Fibroblast of lung (primary cell): ENCODE measurements around the gene BRINP3. TPM values are rescaled to one million over a fixed set of nuclear protein-coding genes. Genes with fewer than 3 reads are reported as not detected.

ENCODE experiments used
- DNase-seq, 2 donors: peaks; one replicate each; pipeline versions ENCODE4 v3.0.0 to v3.0.0-alpha.2; 2010; ENCODE audit warnings: low read depth in 2 of 2
- H2AFZ ChIP-seq: 2 replicates; pipeline ENCODE4 v1.5.1; 2012; ENCODE audit warnings: low read length, control low read depth, inconsistent platforms
- H3K27ac ChIP-seq: 2 replicates; pipeline ENCODE4 v1.5.1; 2011; ENCODE audit warnings: low read length, control low read depth; ENCODE audit not compliant: insufficient read depth
- H3K27me3 ChIP-seq: 2 replicates; pipeline ENCODE4 v1.5.1; 2011; ENCODE audit warnings: mild to moderate bottlenecking, low read length; ENCODE audit not compliant: control insufficient read depth, insufficient read depth
- H3K36me3 ChIP-seq: 2 replicates; pipeline ENCODE4 v1.5.1; 2011; ENCODE audit warnings: low read length; ENCODE audit not compliant: control insufficient read depth, insufficient read depth
- H3K4me1 ChIP-seq: 2 replicates; pipeline ENCODE4 v1.5.1; 2011; ENCODE audit warnings: low read length; ENCODE audit not compliant: control insufficient read depth, insufficient read depth; ENCODE audit errors: extremely low read depth
- H3K4me2 ChIP-seq: 2 replicates; pipeline ENCODE4 v1.5.1; 2011; ENCODE audit warnings: low read length, control low read depth; ENCODE audit not compliant: insufficient read depth; ENCODE audit errors: extremely low read depth
- H3K4me3 ChIP-seq, 4 experiments: fragments of 200-600 bp in 1 of 4; sonication (generic) in 1 of 4; replicated peaks in 1 of 4; 2 replicates each; pipeline ENCODE4 v1.5.1; 2011 to 2016; ENCODE audit warnings: low read length in 4 of 4, low read depth in 3 of 4, mild to moderate bottlenecking in 3 of 4, control low read depth in 2 of 4, inconsistent platforms in 1 of 4, mixed read lengths in 1 of 4; ENCODE audit not compliant: insufficient read depth in 1 of 4; ENCODE audit errors: control extremely low read depth in 1 of 4
- H3K79me2 ChIP-seq: 2 replicates; pipeline ENCODE4 v1.5.1; 2012; ENCODE audit warnings: mild to moderate bottlenecking, low read length, inconsistent platforms; ENCODE audit not compliant: control insufficient read depth, insufficient read depth
- H3K9ac ChIP-seq: 2 replicates; pipeline ENCODE4 v1.5.1; 2011; ENCODE audit warnings: mild to moderate bottlenecking, low read length, control low read depth; ENCODE audit not compliant: insufficient read depth
- H3K9me3 ChIP-seq: 2 replicates; pipeline ENCODE4 v1.5.1; 2012; ENCODE audit warnings: low read depth, low read length; ENCODE audit not compliant: control insufficient read depth, insufficient read depth
- H4K20me1 ChIP-seq: 2 replicates; pipeline ENCODE4 v1.5.1; 2011; ENCODE audit warnings: low read length; ENCODE audit not compliant: control insufficient read depth, insufficient read depth; ENCODE audit errors: extremely low read depth
- EZH2 ChIP-seq: IDR thresholded peaks from 2 replicates; pipeline ENCODE4 v1.5.1; 2012; ENCODE audit warnings: low read length, control low read depth, mild to moderate bottlenecking; ENCODE audit errors: missing control alignments
- polyA plus RNA-seq, 2 donors: library from polyadenylated mRNA; depleted of rRNA in 1 of 2; stranded (reverse) in 1 of 2; unstranded in 1 of 2; fragments of >200 nt; gene quantifications; 2 replicates each; pipeline ENCODE4 v1.2.1, GENCODE V29; 2011 to 2012; ENCODE audit warnings: missing spikeins in 1 of 2
- total RNA-seq: library from RNA; depleted of rRNA; stranded (reverse); fragments of >200 nt; gene quantifications from 2 replicates; pipeline ENCODE4 v1.2.1, GENCODE V29; 2014
- TF ChIP-seq, protein P1 (sequence below), 2 donors: IDR thresholded peaks in 1 of 2; conservative IDR thresholded peaks in 1 of 2; 1 replicate in 1 of 2; 2 replicates in 1 of 2; pipeline ENCODE4 v1.5.1; 2011 to 2012; ENCODE audit warnings: low read length in 2 of 2, control low read depth in 1 of 2, inconsistent platforms in 1 of 2, low read depth in 1 of 2, mild to moderate bottlenecking in 1 of 2

Gene BRINP3
- total and polyA plus RNA-seq, 2 donors (not counting 1 experiment from before 2014, with no cell fraction given) = 0.26 to 18.8 TPM

DNA sequence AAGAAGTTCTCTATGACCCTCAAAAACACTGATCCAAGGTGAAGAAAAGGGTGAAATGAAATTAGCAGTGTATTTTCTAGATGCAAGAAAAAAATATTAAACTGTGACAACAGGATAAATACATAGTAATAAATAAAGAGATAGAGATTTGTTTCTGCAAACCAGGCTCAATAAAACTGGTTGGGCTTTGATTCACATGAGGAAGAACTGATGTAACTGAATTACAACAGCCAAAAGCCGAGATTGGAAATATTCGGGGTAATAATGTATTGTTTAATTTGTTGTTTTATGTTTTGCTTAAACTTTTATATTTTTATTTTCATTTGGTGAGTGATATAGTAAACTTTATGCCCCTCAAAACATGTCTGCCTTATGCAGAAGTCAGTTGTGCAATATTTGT, 285.0 kb downstream of the BRINP3 start:
- H2AFZ ChIP-seq = no peak overlapping the region
- H3K4me2 ChIP-seq = no peak overlapping the region

DNA sequence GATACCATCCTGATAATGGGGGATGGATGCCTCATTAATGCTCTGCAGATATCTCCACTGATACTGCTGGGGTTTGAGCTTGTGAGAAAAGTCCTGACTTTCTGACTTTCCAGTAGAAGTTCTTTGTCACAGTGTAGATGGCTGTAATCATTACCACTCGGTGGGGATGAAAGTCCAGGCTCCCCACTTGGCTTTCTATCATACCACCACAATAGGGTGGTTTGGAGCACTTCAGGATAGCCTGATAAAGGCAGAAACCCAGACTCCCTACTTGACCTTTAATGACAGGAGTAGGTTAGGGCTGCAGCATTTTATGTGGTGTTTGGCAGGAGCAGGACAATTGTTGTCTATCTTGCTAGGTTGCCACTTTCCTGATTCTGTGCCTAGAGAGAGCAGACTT, 294.1 kb downstream of the BRINP3 start:
- Histone ChIP-seq H3K9me3 (no peaks in the 10 kb centered on the region), H3K4me1 (no peaks in the 10 kb centered on the region), H3K27ac (no peak overlapping the region), H3K9ac (no peak overlapping the region), H3K4me2 (no peak overlapping the region), H2AFZ (no peak overlapping the region), H3K36me3 (no peaks in the 10 kb centered on the region), H4K20me1 (no peaks in the 10 kb centered on the region), H3K4me3 (no peak overlapping the region), H3K27me3 (no peaks in the 10 kb centered on the region), H3K79me2 (no peaks in the 10 kb centered on the region)
- DNase-seq = no peak
- TF ChIP-seq, protein P1, sequence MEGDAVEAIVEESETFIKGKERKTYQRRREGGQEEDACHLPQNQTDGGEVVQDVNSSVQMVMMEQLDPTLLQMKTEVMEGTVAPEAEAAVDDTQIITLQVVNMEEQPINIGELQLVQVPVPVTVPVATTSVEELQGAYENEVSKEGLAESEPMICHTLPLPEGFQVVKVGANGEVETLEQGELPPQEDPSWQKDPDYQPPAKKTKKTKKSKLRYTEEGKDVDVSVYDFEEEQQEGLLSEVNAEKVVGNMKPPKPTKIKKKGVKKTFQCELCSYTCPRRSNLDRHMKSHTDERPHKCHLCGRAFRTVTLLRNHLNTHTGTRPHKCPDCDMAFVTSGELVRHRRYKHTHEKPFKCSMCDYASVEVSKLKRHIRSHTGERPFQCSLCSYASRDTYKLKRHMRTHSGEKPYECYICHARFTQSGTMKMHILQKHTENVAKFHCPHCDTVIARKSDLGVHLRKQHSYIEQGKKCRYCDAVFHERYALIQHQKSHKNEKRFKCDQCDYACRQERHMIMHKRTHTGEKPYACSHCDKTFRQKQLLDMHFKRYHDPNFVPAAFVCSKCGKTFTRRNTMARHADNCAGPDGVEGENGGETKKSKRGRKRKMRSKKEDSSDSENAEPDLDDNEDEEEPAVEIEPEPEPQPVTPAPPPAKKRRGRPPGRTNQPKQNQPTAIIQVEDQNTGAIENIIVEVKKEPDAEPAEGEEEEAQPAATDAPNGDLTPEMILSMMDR (conservative IDR thresholded peaks at IDR 0.05 in 1 of 2, IDR thresholded peaks at IDR 0.05 in 1 of 2; ENCODE audit: low read depth in 1 of 2, low read length in 2 of 2) = no peak
- TF ChIP-seq EZH2 = no peak

More for the DNA sequence above, 285.0 kb downstream of the BRINP3 start:
- no peaks in the 10 kb centered on the region for H3K27me3 ChIP-seq
- no peak overlapping the region for H3K9ac ChIP-seq
- TF ChIP-seq EZH2 = no peak
- TF ChIP-seq, protein P1 (conservative IDR thresholded peaks at IDR 0.05 in 1 of 2, IDR thresholded peaks at IDR 0.05 in 1 of 2; ENCODE audit: low read depth in 1 of 2, low read length in 2 of 2) = no peak
- H3K9me3 ChIP-seq = no peaks in the 10 kb centered on the region
- H3K4me1 ChIP-seq = no peaks in the 10 kb centered on the region
- no peak overlapping the region for H3K27ac ChIP-seq
- H4K20me1 ChIP-seq = no peaks in the 10 kb centered on the region
- DNase-seq = no peak
- no peaks in the 10 kb centered on the region for H3K79me2 ChIP-seq
- no peaks in the 10 kb centered on the region for H3K36me3 ChIP-seq
- H3K4me3 ChIP-seq = no peak overlapping the region

DNA sequence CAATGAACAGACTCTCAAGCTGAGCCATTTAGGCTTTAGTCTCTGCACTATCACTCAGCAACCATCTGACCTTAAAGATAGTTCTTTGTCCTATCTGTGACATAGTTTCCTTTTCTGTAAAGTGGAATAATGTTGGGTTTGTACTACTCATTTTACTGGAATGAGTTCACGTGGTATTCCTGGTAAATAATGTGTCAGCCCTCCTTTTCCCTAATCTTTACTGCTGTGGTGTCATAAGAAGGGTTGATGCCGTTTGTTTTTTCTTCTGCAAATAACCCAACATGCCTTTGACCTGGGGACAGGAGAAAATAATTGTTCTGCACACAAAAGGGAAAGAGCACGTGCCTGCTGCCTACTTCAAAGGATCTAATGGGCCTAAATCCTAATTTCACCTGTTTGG, 297.8 kb downstream of the BRINP3 start:
- H2AFZ ChIP-seq = no peak overlapping the region

More for the DNA sequence above, 297.8 kb downstream of the BRINP3 start:
- Histone ChIP-seq H3K4me1 (no peaks in the 10 kb centered on the region), H3K9ac (no peak overlapping the region), H3K9me3 (no peaks in the 10 kb centered on the region), H3K27ac (no peak overlapping the region), H3K79me2 (no peaks in the 10 kb centered on the region), H3K4me3 (no peak overlapping the region), H3K36me3 (no peaks in the 10 kb centered on the region), H3K27me3 (no peaks in the 10 kb centered on the region), H3K4me2 (no peak overlapping the region), H4K20me1 (no peaks in the 10 kb centered on the region)
- TF ChIP-seq EZH2 = no peak
- TF ChIP-seq, protein P1 (conservative IDR thresholded peaks at IDR 0.05 in 1 of 2, IDR thresholded peaks at IDR 0.05 in 1 of 2; ENCODE audit: low read depth in 1 of 2, low read length in 2 of 2) = no peak
- DNase-seq = peak; percentile 29 to 75
